GM19240 (cell line): ENCODE data around the gene FXYD5.
"Not testable (repeated sequence)": the region's sequence is repeated elsewhere in the genome, so short reads cannot be mapped to it uniquely, and the experiment has no call there.

Source experiments
- DNase-seq: peaks from one replicate; pipeline ENCODE4 v3.0.0; 2011; ENCODE audit warnings: low spot score; ENCODE audit not compliant: insufficient read length

The FXYD5 gene

GRCh38 chr19:35136977-35137702, 17.4 kb upstream of the FXYD5 start:
- DNase-seq: no peak

GRCh38 chr19:35138305-35138892, 16.1 kb upstream of the FXYD5 start, which contains the start of gene FXYD1:
Gene FXYD1, plus strand, starts transcription at chr19:35138824. Its CDS starts 1,256 bp downstream, at chr19:35140080.
- no peak for DNase-seq

- DNase-seq: no peak
Observed at GRCh38 chr19:35140207-35140961, 14.2 kb upstream of the FXYD5 start.

GRCh38 chr19:35140962-35141836, 13.3 kb upstream of the FXYD5 start:
- peak; percentile 99 for DNase-seq

- DNase-seq: no peak
Observed at GRCh38 chr19:35141837-35142605, 12.5 kb upstream of the FXYD5 start.

- no peak for DNase-seq
Observed at GRCh38 chr19:35142606-35143230, 11.8 kb upstream of the FXYD5 start.

GRCh38 chr19:35143231-35143715, 11.3 kb upstream of the FXYD5 start, which contains the start of gene FXYD7:
Gene FXYD7, plus strand, starts transcription at chr19:35143255. Its CDS starts 79 bp downstream, at chr19:35143334.
- DNase-seq: no peak

GRCh38 chr19:35143818-35144217, 10.7 kb upstream of the FXYD5 start:
- no peak for DNase-seq

GRCh38 chr19:35144259-35144599, 10.3 kb upstream of the FXYD5 start:
- DNase-seq: no peak

GRCh38 chr19:35144600-35145436, 9.7 kb upstream of the FXYD5 start:
- DNase-seq: no peak

GRCh38 chr19:35146746-35147459, 7.6 kb upstream of the FXYD5 start:
- no peak for DNase-seq

- no peak for DNase-seq
Observed at GRCh38 chr19:35149463-35149862, 5.1 kb upstream of the FXYD5 start.

- DNase-seq: no peak
Observed at GRCh38 chr19:35150445-35150844, 4.1 kb upstream of the FXYD5 start.

GRCh38 chr19:35151273-35152065, 3.1 kb upstream of the FXYD5 start:
- DNase-seq: no peak

GRCh38 chr19:35153129-35153522, 1.4 kb upstream of the FXYD5 start:
- not testable (repeated sequence) for DNase-seq

GRCh38 chr19:35153701-35154524, 622 bp upstream of the FXYD5 start:
- DNase-seq: peak; percentile 57

GRCh38 chr19:35155441-35155840, 906 bp downstream of the FXYD5 start:
- no peak for DNase-seq
